B cell (primary cell): ENCODE results near the gene PKMYT1.

Source experiments
- CTCF ChIP-seq: fragments of 200-600 bp; IDR thresholded peaks from one replicate; pipeline ENCODE4 v1.8.0; 2022; ENCODE audit warnings: antibody characterized with exemption, mild to moderate bottlenecking
- EZH2 ChIP-seq: IDR thresholded peaks from 2 replicates; pipeline ENCODE4 v1.6.1; 2012; ENCODE audit warnings: borderline replicate concordance, low read depth, mild to moderate bottlenecking, moderate library complexity, low read length; ENCODE audit not compliant: insufficient read depth, poor library complexity, severe bottlenecking

GRCh38 chr16:2981899-2982250, 1.6 kb upstream of the PKMYT1 start:
- TF ChIP-seq CTCF (no peak), EZH2 (no peak)
